ENCODE measurements around the gene LAMB3. TPM values are rescaled to one million over a fixed set of nuclear protein-coding genes. Genes with fewer than 3 reads are reported as not detected.

The LAMB3 gene
- total RNA-seq, 1 donor: 12.4 TPM

DNA sequence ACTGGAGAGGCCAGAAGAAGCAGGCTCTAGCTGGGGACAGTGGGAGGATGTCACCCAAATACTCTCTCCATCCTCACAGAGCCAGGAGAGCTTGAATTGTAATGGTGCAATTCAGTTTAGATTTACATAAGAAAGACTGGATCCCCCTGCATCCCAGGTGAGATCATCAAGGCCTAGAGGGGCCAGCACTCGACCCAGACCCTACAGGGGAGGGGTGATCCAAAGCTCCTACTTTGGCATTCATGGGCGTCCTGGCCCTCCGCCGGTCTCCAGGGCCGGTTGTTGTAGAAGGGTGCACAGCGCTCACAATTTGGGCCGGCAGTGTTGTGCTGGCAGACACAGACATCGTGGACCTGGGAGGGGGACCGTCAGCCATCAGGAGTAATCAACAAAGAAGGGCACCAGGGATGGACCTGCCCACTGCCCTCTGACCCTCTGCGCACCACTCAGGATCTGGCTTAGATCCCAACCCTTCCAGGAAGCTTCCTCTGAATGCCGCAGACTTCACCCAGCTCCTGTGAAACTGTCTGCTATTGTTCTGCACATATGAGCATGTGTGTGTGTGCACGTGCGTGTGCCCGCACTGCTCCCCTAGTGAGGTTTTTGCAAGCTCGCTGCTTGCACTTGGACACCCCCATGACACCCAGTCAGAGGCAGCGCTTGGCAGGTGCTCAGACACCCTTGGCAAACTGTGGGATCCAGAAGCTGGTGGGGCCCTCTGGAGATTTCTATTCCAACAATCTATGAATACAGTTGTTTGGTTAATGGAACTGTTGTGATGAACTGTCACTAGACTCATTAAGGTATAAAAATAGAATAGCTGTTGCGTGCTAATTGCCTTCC, 21.6 kb downstream of the LAMB3 start:
- Histone ChIP-seq H3K4me3 (ENCODE audit: low read length) (no peak overlapping the region), H3K27me3 (ENCODE audit: insufficient read depth, low read length) (no peaks in the 10 kb centered on the region), H3K4me1 (ENCODE audit: insufficient read depth, low read length) (peaks cover 24% of the 10 kb centered on the region), H3K9me3 (ENCODE audit: low read depth, low read length) (no peaks in the 10 kb centered on the region)

DNA sequence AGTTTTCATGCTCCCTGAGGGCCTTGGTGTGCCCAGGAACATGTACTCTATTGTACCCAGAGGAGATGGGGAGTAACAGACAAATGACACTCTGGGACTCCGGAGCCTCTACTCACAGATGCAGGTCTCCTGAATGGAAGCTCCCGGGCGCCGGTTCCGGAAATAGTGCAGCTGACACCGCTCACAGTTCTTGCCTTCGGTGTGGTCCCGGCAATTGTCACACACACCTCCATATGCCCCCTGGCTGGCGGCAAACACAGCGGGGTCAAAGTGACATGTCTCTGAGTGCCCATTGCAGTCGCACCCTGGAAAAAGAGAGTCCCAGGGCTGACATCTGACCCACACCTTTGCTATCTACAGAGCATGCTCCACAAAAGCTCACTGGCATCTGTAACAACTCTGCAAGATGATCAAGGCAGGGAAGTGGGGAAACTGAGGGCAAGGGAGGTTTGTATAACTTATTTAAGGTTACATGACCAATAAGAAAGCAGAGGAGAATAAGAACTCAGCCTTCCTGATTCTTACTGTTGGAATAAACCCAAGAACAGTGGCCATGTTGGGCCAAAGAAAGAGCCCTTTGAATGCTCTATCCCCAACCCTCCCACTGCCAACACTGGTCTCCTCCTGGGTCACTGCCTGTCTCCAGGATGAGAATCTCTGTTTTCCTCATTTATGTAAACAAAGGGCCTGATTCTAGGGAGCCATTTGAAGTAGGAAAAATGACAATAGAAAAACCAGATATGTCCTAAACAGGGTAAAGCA, 22.4 kb downstream of the LAMB3 start:
- Histone ChIP-seq H3K27me3 (ENCODE audit: insufficient read depth, low read length) (no peaks in the 10 kb centered on the region), H3K4me3 (ENCODE audit: low read length) (no peak overlapping the region)

DNA sequence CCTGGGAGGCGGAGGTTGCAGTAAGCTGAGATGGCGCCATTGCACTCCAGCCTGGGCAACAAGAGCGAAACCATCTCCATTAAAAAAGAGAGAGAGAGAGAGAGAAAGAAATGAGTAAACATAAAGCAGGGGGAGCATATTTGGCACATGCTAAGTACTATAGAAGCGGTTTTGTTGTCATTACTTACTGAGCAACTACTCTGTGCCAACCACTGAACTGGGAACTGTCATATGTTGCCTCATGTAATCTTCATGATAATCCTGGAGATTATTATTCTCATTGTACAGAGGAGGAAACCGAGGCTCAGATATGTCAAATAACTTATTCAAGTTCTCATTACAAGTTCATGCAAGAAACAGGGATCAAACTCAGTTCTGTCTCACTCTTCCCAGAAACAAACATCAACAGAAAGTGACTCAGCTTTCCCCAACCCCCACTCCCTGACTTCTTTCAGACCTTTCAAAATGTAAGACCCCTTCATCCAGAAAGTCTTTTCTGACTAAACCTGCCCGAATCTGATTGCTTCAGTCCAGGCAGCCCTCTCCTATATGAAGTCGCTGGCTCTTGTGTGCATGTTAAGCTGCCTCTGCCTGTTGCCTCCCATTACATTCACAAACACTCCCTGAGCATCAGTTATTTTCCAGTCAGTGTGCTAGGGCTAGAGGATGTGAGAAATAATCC, 23.5 kb downstream of the LAMB3 start:
- peaks cover 17% of the 10 kb centered on the region for H3K4me1 ChIP-seq (ENCODE audit: insufficient read depth, low read length)
- H3K9me3 ChIP-seq (ENCODE audit: low read depth, low read length): no peaks in the 10 kb centered on the region
- no peak overlapping the region for H3K4me3 ChIP-seq (ENCODE audit: low read length)
- H3K27me3 ChIP-seq (ENCODE audit: insufficient read depth, low read length): no peaks in the 10 kb centered on the region

More for the DNA sequence above, 22.4 kb downstream of the LAMB3 start:
- H3K9me3 ChIP-seq (ENCODE audit: low read depth, low read length): no peaks in the 10 kb centered on the region
- H3K4me1 ChIP-seq (ENCODE audit: insufficient read depth, low read length): peaks cover 24% of the 10 kb centered on the region

- no peak overlapping the region for H3K4me3 ChIP-seq (ENCODE audit: low read length)
- H3K9me3 ChIP-seq (ENCODE audit: low read depth, low read length): no peaks in the 10 kb centered on the region
- H3K4me1 ChIP-seq (ENCODE audit: insufficient read depth, low read length): peaks cover 15% of the 10 kb centered on the region
- H3K27me3 ChIP-seq (ENCODE audit: insufficient read depth, low read length): no peaks in the 10 kb centered on the region
These were observed 24.5 kb downstream of the LAMB3 start for GRCh38 chr1:209627732-209628196.

DNA sequence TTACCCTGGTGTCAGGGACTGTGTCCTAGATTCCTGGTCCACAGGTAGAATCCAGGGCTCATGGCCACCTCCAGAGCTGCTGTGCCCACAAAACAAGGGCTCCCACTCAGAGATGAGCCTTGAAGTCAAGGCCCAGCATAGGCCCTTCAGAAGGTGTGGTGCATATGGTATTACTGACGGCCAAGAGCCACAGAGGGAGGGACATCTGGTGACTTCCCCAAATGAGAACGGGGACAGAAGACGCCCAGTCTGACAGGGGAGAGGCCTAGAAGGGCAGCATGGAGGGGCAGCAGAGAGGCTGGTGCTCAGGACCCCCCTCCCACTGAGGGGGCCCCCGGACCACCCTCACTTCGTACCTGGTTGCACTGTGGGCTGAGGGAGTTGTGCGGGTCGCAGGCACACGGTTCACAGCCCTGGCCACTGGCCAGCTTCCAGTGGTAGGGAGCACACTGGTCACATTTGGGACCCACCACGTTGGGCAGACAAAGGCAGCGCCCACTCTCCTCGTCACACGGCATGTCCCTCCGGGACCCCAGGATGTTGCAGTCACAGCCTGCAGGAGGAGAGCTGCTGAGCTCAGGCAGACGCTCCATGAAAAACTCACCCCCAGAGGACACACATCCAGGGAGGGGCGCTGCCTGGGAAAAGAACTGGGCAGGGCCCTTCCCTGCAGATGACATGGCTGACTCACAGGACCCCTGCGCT, 25.0 kb downstream of the LAMB3 start:
- no peaks in the 10 kb centered on the region for H3K27me3 ChIP-seq (ENCODE audit: insufficient read depth, low read length)
- H3K9me3 ChIP-seq (ENCODE audit: low read depth, low read length): no peaks in the 10 kb centered on the region
- peaks cover 15% of the 10 kb centered on the region for H3K4me1 ChIP-seq (ENCODE audit: insufficient read depth, low read length)
- H3K4me3 ChIP-seq (ENCODE audit: low read length): no peak overlapping the region

DNA sequence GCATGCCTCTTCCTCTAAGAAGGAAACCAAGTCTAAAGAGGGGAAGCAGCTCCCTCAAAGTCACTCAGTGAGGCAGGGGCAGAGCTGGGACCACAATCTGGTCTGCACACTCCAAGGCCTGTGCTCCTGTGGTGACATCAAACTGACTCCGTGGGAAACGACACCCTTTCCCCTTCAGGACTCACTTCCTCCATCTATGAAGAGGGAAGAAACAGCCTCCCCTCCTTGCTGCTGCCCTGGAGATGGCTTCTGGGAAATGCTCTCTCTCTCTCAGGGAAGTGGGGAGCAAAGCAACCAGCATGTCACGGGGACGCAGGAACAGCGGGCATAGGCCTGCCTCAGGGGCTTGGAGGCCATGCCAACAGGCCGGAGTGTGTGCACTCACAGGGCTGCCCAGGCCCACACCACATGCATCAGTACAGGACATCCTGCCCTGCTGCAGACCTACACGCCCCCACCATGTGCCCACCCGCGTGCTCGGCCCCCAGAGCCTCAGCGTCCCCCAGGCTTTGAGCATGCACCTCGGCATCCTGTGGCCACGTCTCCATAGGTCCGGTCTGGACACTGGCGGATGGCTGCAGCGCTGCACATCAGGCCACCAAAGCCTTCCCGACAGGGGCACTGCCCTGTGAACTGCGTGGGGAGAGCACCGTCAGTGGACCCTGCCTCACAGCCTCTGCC, 25.7 kb downstream of the LAMB3 start:
- no peak overlapping the region for H3K4me3 ChIP-seq (ENCODE audit: low read length)
- H3K27me3 ChIP-seq (ENCODE audit: insufficient read depth, low read length): no peaks in the 10 kb centered on the region
- H3K4me1 ChIP-seq (ENCODE audit: insufficient read depth, low read length): peaks cover 15% of the 10 kb centered on the region
- no peaks in the 10 kb centered on the region for H3K9me3 ChIP-seq (ENCODE audit: low read depth, low read length)

GRCh38 chr1:209625791-209626285, 26.4 kb downstream of the LAMB3 start:
- H3K9me3 ChIP-seq (ENCODE audit: low read depth, low read length): no peaks in the 10 kb centered on the region
- H3K4me1 ChIP-seq (ENCODE audit: insufficient read depth, low read length): peaks cover 15% of the 10 kb centered on the region
- no peaks in the 10 kb centered on the region for H3K27me3 ChIP-seq (ENCODE audit: insufficient read depth, low read length)
- no peak overlapping the region for H3K4me3 ChIP-seq (ENCODE audit: low read length)

GRCh38 chr1:209624558-209625549, 27.4 kb downstream of the LAMB3 start:
- Histone ChIP-seq H3K4me3 (ENCODE audit: low read length) (no peak overlapping the region), H3K9me3 (ENCODE audit: low read depth, low read length) (no peaks in the 10 kb centered on the region), H3K27me3 (ENCODE audit: insufficient read depth, low read length) (no peaks in the 10 kb centered on the region), H3K4me1 (ENCODE audit: insufficient read depth, low read length) (peaks cover 15% of the 10 kb centered on the region)

GRCh38 chr1:209622841-209623829, 29.1 kb downstream of the LAMB3 start:
- H3K27me3 ChIP-seq (ENCODE audit: insufficient read depth, low read length): no peaks in the 10 kb centered on the region
- H3K9me3 ChIP-seq (ENCODE audit: low read depth, low read length): no peaks in the 10 kb centered on the region
- H3K4me3 ChIP-seq (ENCODE audit: low read length): no peak overlapping the region
- peaks cover 15% of the 10 kb centered on the region for H3K4me1 ChIP-seq (ENCODE audit: insufficient read depth, low read length)

DNA sequence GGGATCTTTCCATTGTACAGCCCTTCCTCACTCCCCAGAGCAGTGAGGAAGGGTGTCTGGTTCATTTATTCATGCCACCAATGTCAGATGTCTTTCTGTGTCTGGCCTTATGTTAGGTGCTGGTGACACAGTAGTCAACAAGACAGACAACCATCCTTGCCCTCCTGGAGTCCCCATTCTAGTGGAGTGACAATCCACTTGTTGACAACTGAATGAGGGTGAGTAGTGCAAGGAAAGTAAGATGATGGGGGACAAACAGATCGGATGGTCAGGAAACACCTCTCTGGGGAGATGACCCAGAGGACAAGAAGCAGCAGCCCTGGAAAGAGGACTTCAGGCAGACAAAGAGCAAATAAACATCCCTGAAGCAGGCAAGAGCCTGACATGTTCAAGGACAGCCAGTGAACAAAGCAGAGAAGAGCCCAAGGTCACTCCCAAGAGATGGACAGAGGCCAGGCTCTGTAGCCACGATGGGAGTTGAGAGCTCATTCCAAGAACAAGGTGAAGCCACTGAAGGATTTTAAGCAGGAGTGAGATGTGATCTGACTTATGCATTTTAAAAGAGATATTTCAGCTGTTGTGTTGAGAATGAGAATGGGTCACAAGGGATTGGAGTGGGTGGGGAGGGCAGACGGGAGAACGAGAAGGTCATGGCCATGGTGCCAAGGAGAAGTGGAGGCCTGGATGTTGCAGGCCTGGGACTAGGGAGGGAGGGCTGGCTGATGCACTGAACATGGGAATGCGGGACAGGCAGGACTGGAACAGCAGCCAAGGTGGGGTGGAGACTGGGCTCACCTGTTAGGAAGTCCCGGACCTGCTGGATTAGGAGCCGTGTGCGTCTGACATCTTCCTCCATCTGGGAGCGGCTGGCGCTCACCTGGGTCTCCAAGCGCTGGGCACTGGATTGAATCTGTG, 30.2 kb downstream of the LAMB3 start:
- H3K27me3 ChIP-seq (ENCODE audit: insufficient read depth, low read length): no peaks in the 10 kb centered on the region
- no peak overlapping the region for H3K4me3 ChIP-seq (ENCODE audit: low read length)
- H3K9me3 ChIP-seq (ENCODE audit: low read depth, low read length): no peaks in the 10 kb centered on the region
- peaks cover 8% of the 10 kb centered on the region for H3K4me1 ChIP-seq (ENCODE audit: insufficient read depth, low read length)

- Histone ChIP-seq H3K4me1 (ENCODE audit: insufficient read depth, low read length) (peaks cover under 1% of the 10 kb centered on the region), H3K9me3 (ENCODE audit: low read depth, low read length) (no peaks in the 10 kb centered on the region), H3K4me3 (ENCODE audit: low read length) (no peak overlapping the region), H3K27me3 (ENCODE audit: insufficient read depth, low read length) (no peaks in the 10 kb centered on the region)
These were observed 30.9 kb downstream of the LAMB3 start for GRCh38 chr1:209621286-209621685.
